BJ (cell line): Measurements from ENCODE around the gene SCN9A. TPM values are rescaled to one million over a fixed set of nuclear protein-coding genes. Genes with fewer than 3 reads are reported as not detected.
"Not testable (repeated sequence)": the region's sequence is repeated elsewhere in the genome, so short reads cannot be mapped to it uniquely, and the experiment has no call there.

Experiments
- CTCF ChIA-PET: fragments of 350-600 bp; formaldehyde crosslinking; extraction: SDS; loops from one replicate; lab custom pipeline; 2021; ENCODE audit warnings: antibody characterized with exemption, inconsistent platforms; lab: Yijun Ruan, JAX
- POLR2A ChIA-PET: fragments of 300-600 bp; sonication (Branson Sonifier 250); formaldehyde crosslinking; extraction: SDS; loops from one replicate; lab custom pipeline; 2021; ENCODE audit warnings: antibody characterized with exemption; lab: Charles Lee
- DNase-seq: peaks from one replicate; pipeline ENCODE4 v3.0.0-alpha.2; 2011; ENCODE audit warnings: low read depth
- H3K27me3 ChIP-seq: 2 replicates; pipeline ENCODE4 v1.6.0; 2011; ENCODE audit warnings: low read length; ENCODE audit not compliant: control insufficient read depth, insufficient read depth
- H3K36me3 ChIP-seq: 2 replicates; pipeline ENCODE4 v1.5.1; 2011; ENCODE audit warnings: low read length; ENCODE audit not compliant: control insufficient read depth, insufficient read depth
- H3K4me3 ChIP-seq: 2 replicates; pipeline ENCODE4 v1.5.1; 2011; ENCODE audit warnings: low read depth, mild to moderate bottlenecking, control low read depth, low read length
- CTCF ChIP-seq: IDR thresholded peaks from 2 replicates; pipeline ENCODE4 v1.5.1; 2011; ENCODE audit warnings: low read depth, mild to moderate bottlenecking, control low read depth, inconsistent platforms, low read length, moderate library complexity; ENCODE audit not compliant: insufficient read depth
- polyA plus RNA-seq: library from polyadenylated mRNA; depleted of rRNA; stranded (reverse); fragments of >200 nt; gene quantifications from 2 replicates; pipeline ENCODE4 v1.2.3, GENCODE V29; 2011

SCN9A gene
- polyA plus RNA-seq, 1 experiment, result 19.4 TPM

- H3K27me3 ChIP-seq, result no peaks in the 10 kb centered on the region
- no peaks in the 10 kb centered on the region for H3K36me3 ChIP-seq
- no peak for DNase-seq
- no peak overlapping the region for H3K4me3 ChIP-seq
- ChIA-PET CTCF (interaction anchor here (0.8 to 1.4 kb wide), 8 partner anchors 8 to 181 kb away, joined by 3 to 6 read pairs (median 3); no protein-coding TSS in a partner anchor), POLR2A (no interaction called here)
- TF ChIP-seq CTCF, result peak; percentile 56
These were observed 14.2 kb downstream of the SCN9A start for GRCh38 chr2:166361351-166362153.

- H3K4me3 ChIP-seq, result no peak overlapping the region
- no peaks in the 10 kb centered on the region for H3K27me3 ChIP-seq
- DNase-seq, result no peak
- CTCF ChIA-PET, result interaction anchor here (0.8 to 1.4 kb wide), 8 partner anchors 9 to 181 kb away, joined by 3 to 6 read pairs (median 3); no protein-coding TSS in a partner anchor
- H3K36me3 ChIP-seq, result no peaks in the 10 kb centered on the region
- POLR2A ChIA-PET, result no interaction called here
- no peak for TF ChIP-seq CTCF
These were observed 14.8 kb downstream of the SCN9A start for GRCh38 chr2:166360906-166361305.

- no peak for TF ChIP-seq CTCF
- Histone ChIP-seq H3K4me3 (no peak overlapping the region), H3K27me3 (no peaks in the 10 kb centered on the region), H3K36me3 (no peaks in the 10 kb centered on the region)
- DNase-seq, result no peak
- CTCF ChIA-PET, result interaction anchor here (0.8 to 1.4 kb wide), 4 partner anchors 22 to 180 kb away, joined by 3 to 6 read pairs (median 4); no protein-coding TSS in a partner anchor
- POLR2A ChIA-PET, result no interaction called here
These were observed 15.3 kb downstream of the SCN9A start for GRCh38 chr2:166360426-166360825.

GRCh38 chr2:166357950-166358321, 17.8 kb downstream of the SCN9A start:
- H3K36me3 ChIP-seq, POLR2A ChIA-PET, CTCF ChIA-PET, H3K27me3 ChIP-seq, DNase-seq, H3K4me3 ChIP-seq: not testable (repeated sequence)

GRCh38 chr2:166357068-166357949, 18.4 kb downstream of the SCN9A start:
- H3K4me3 ChIP-seq, result no peak overlapping the region
- ChIA-PET POLR2A (no interaction called here), CTCF (interaction anchor here (0.8 to 0.9 kb wide), 2 partner anchors 28 to 29 kb away, joined by 3 read pairs; no protein-coding TSS in a partner anchor)
- no peaks in the 10 kb centered on the region for H3K36me3 ChIP-seq
- no peak for DNase-seq
- H3K27me3 ChIP-seq, result no peaks in the 10 kb centered on the region
- no peak for TF ChIP-seq CTCF
